NB4 (cell line): ENCODE measurements around the gene TRIM25.

Source experiments
- CTCF ChIP-seq: IDR thresholded peaks from one replicate; pipeline ENCODE4 v1.5.1; 2012; ENCODE audit warnings: low read depth, low read length
- MAX ChIP-seq: IDR thresholded peaks from 2 replicates; pipeline ENCODE4 v1.6.1; 2011; ENCODE audit warnings: low read depth, low read length
- MYC ChIP-seq: IDR thresholded peaks from 2 replicates; pipeline ENCODE4 v1.6.1; 2011; ENCODE audit warnings: low read depth, low read length
- POLR2A ChIP-seq: IDR thresholded peaks from 2 replicates; pipeline ENCODE4 v1.6.1; 2011; ENCODE audit warnings: mild to moderate bottlenecking; ENCODE audit not compliant: insufficient read length; ENCODE audit errors: extremely low read depth

- TF ChIP-seq CTCF = no peak
- TF ChIP-seq MAX = no peak
- no peak for TF ChIP-seq POLR2A
- no peak for TF ChIP-seq MYC
Measured at GRCh38 chr17:56937687-56938086, 23.8 kb upstream of the TRIM25 start.
